ENCODE measurements around the gene DNAJB6. TPM values are rescaled to one million over a fixed set of nuclear protein-coding genes. Genes with fewer than 3 reads are reported as not detected.
A peak's percentile ranks its signal among the peaks of the same experiment; 100 is the strongest.

Gene DNAJB6
- total RNA-seq, 3 donors from 2014 or later = 71.2 to 165 (median 75.0) TPM

DNA sequence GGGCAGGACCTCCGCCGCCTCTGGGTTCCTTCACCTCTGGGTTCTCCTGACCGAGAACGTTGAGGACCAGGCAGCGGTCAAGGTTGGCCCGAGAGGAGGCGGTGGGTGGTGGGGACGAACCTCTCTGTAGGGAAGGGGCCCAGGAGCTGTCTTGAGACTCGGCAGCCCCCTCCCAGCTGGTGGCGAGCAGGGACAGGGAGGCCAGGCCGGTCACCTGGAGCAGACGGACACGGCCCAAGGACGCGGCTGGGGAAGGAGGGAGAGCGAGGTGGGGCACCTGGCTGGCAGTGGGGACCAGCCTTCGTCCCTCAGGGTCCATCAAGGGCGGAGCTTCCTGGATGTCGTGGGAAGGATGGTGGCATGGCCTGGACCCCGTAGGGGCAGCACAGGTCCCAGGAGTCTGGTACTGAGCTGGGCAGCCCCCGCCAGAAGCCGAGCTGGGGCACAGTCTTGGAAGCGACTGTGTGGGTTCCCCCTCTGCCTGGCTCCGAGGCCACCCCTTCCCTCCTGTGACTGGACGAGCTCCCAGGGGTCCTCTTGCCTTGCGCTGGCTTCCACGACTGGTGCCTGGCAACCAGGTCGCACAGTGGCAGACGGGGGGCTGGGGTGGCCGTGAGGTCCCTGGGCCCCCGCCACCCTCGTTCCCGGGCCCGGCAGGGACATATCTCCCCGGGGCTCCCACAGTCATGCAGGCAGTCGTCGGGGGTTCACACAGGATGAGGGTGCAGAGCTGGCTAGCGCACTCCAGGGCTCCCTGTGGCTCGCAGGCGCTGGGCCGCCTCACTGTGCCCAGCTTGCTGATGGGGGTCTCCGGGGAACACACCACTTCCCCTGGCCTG lies 89.9 kb downstream of the DNAJB6 start:
- Histone ChIP-seq H3K9me3 (no peaks in the 10 kb centered on the region), H3K36me3 (ENCODE audit: low read depth) (no peaks in the 10 kb centered on the region), H3K4me1 (ENCODE audit: low read depth) (no peaks in the 10 kb centered on the region), H3K4me3 (no peak overlapping the region)
- ATAC-seq (no peak), DNase-seq (peak in 1 of 3 donors; percentile 42)
- intact Hi-C loops (cut with DNase I, micrococcal nuclease) = no loop called here
- TF ChIP-seq, protein P1, sequence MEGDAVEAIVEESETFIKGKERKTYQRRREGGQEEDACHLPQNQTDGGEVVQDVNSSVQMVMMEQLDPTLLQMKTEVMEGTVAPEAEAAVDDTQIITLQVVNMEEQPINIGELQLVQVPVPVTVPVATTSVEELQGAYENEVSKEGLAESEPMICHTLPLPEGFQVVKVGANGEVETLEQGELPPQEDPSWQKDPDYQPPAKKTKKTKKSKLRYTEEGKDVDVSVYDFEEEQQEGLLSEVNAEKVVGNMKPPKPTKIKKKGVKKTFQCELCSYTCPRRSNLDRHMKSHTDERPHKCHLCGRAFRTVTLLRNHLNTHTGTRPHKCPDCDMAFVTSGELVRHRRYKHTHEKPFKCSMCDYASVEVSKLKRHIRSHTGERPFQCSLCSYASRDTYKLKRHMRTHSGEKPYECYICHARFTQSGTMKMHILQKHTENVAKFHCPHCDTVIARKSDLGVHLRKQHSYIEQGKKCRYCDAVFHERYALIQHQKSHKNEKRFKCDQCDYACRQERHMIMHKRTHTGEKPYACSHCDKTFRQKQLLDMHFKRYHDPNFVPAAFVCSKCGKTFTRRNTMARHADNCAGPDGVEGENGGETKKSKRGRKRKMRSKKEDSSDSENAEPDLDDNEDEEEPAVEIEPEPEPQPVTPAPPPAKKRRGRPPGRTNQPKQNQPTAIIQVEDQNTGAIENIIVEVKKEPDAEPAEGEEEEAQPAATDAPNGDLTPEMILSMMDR (IDR thresholded peaks at IDR 0.05) = no peak

GRCh38 chr7:157427811-157428553 lies 91.2 kb downstream of the DNAJB6 start:
- Histone ChIP-seq H3K4me3 (no peak overlapping the region), H3K9me3 (no peaks in the 10 kb centered on the region), H3K36me3 (ENCODE audit: low read depth) (no peaks in the 10 kb centered on the region), H3K4me1 (ENCODE audit: low read depth) (no peaks in the 10 kb centered on the region)
- DNase-seq = peak in 1 of 3 donors; percentile 45
- intact Hi-C loops (cut with DNase I, micrococcal nuclease) = no loop called here
- TF ChIP-seq, protein P1 (IDR thresholded peaks at IDR 0.05) = no peak
- ATAC-seq = no peak

DNA sequence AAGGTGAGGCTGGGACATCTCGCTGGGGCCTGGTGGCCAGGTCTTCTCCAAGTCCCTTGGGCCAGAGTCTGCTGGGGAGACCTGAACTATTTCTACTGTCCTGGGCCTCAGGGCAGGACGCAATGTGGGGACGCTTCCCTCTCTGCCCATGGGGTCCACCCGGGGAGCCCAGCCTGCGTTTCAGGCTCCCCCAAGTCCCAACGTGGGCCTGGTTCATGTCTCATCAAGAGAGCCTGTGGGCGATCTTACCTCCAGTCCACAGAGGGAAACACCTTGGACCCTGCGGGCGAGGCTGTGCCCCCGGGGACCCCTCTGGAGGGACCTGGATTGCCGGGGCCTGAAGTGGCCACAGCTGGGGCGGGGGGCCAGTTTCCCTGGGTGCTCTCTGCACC lies 91.7 kb downstream of the DNAJB6 start:
- TF ChIP-seq, protein P1 (IDR thresholded peaks at IDR 0.05) = no peak
- H3K4me1 ChIP-seq (ENCODE audit: low read depth) = no peaks in the 10 kb centered on the region
- no peak for DNase-seq
- H3K9me3 ChIP-seq = no peaks in the 10 kb centered on the region
- no peak for ATAC-seq
- H3K36me3 ChIP-seq (ENCODE audit: low read depth) = no peaks in the 10 kb centered on the region
- intact Hi-C loops (cut with DNase I, micrococcal nuclease) = no loop called here
- H3K4me3 ChIP-seq = no peak overlapping the region

GRCh38 chr7:157429001-157429679 lies 92.3 kb downstream of the DNAJB6 start:
- ATAC-seq = no peak
- no peak overlapping the region for H3K4me3 ChIP-seq
- intact Hi-C loops (cut with DNase I, micrococcal nuclease) = no loop called here
- DNase-seq = no peak
- no peaks in the 10 kb centered on the region for H3K9me3 ChIP-seq
- no peaks in the 10 kb centered on the region for H3K36me3 ChIP-seq (ENCODE audit: low read depth)
- TF ChIP-seq, protein P1 (IDR thresholded peaks at IDR 0.05) = no peak
- no peaks in the 10 kb centered on the region for H3K4me1 ChIP-seq (ENCODE audit: low read depth)

- intact Hi-C loops (cut with DNase I, micrococcal nuclease) = no loop called here
- Histone ChIP-seq H3K4me3 (no peak overlapping the region), H3K4me1 (ENCODE audit: low read depth) (no peaks in the 10 kb centered on the region), H3K9me3 (no peaks in the 10 kb centered on the region), H3K36me3 (ENCODE audit: low read depth) (no peaks in the 10 kb centered on the region)
- TF ChIP-seq, protein P1 (IDR thresholded peaks at IDR 0.05) = no peak
- no peak for DNase-seq
- ATAC-seq = no peak
Measured at GRCh38 chr7:157429680-157430224, 92.9 kb downstream of the DNAJB6 start.
